K562 (cell line): ENCODE results near the gene B4GALNT3. TPM values are rescaled to one million over a fixed set of nuclear protein-coding genes. Genes with fewer than 3 reads are reported as not detected.

Source experiments
- ATAC-seq: fragments of 200-7000 bp; cut with Tn5 transposase; 3 replicates; pipeline ENCODE4 v1.9.1; 2020; ENCODE audit warnings: moderate library complexity
- BruUV-seq: library from RNA; stranded (reverse); fragments of 400-500 nt; replicated peaks from 2 replicates; lab custom pipeline; 2021; lab: Mats Ljungman, UMichigan
- CTCF ChIA-PET: fragments of 300-600 bp; formaldehyde crosslinking; extraction: SDS; loops from one replicate; lab custom pipeline; 2021; ENCODE audit warnings: low intra/inter-chr PET ratio; lab: Yijun Ruan, JAX
- POLR2A ChIA-PET: fragments of 300-600, 350-650 bp; sonication (Branson Sonifier 250); formaldehyde crosslinking; extraction: SDS; loops from one replicate; lab custom pipeline; 2021; ENCODE audit warnings: antibody characterized with exemption, inconsistent platforms; lab: Yijun Ruan, JAX
- DNase-seq, 4 experiments: peaks; one replicate each; pipeline versions ENCODE4 v3.0.0 to v3.0.0-alpha.2; 2011 to 2018; ENCODE audit warnings: low spot score in 3 of 4, mixed read lengths in 3 of 4; ENCODE audit errors: extremely low read depth in 1 of 4
- FAIRE-seq: peaks from 2 replicates; lab custom pipeline; 2011; peaks lifted over from hg19 to GRCh38; lab: Jason Lieb, UNC
- H2AFZ ChIP-seq: 2 replicates; pipeline ENCODE4 v1.6.0; 2011; ENCODE audit warnings: low read depth, low read length, control low read depth, inconsistent platforms
- H3K27ac ChIP-seq: fragments of 200-600 bp; 3 replicates; pipeline ENCODE4 v1.8.0; 2011; ENCODE audit warnings: low read depth, mild to moderate bottlenecking, control low read depth, inconsistent platforms, low read length, moderate library complexity, mixed read lengths; ENCODE audit errors: extremely low read depth
- H3K27me3 ChIP-seq, 2 experiments: fragments of 300-600 bp in 1 of 2; 2 replicates in 1 of 2; 3 replicates in 1 of 2; pipeline versions ENCODE4 v1.6.0 to v1.8.0; 2011; ENCODE audit warnings: inconsistent platforms in 2 of 2, low read length in 2 of 2, mild to moderate bottlenecking in 1 of 2, mixed read lengths in 1 of 2, moderate library complexity in 1 of 2; ENCODE audit not compliant: control insufficient read depth in 2 of 2, insufficient read depth in 2 of 2
- H3K36me3 ChIP-seq: fragments of 300-600 bp; 3 replicates; pipeline ENCODE4 v1.8.0; 2011; ENCODE audit warnings: mild to moderate bottlenecking, low read length, inconsistent platforms; ENCODE audit not compliant: control insufficient read depth, insufficient read depth
- H3K4me1 ChIP-seq, 2 experiments: fragments of 200-600 bp in 1 of 2; replicated peaks in 1 of 2; 2 replicates in 1 of 2; 3 replicates in 1 of 2; pipeline versions ENCODE4 v1.5.1 to v1.8.0; 2011; ENCODE audit warnings: inconsistent platforms in 2 of 2, low read length in 2 of 2, mild to moderate bottlenecking in 1 of 2, mixed read lengths in 1 of 2, moderate library complexity in 1 of 2; ENCODE audit not compliant: control insufficient read depth in 2 of 2, insufficient read depth in 2 of 2
- H3K4me2 ChIP-seq: 2 replicates; pipeline ENCODE4 v1.6.1; 2011; ENCODE audit warnings: low read length, control low read depth, inconsistent platforms, mixed read lengths; ENCODE audit not compliant: insufficient read depth
- H3K4me3 ChIP-seq: fragments of 200-600 bp; sonication (generic), shearing (Covaris generic); 2 replicates; pipeline ENCODE4 v1.5.1; 2016; ENCODE audit warnings: control low read depth, inconsistent platforms
- H3K79me2 ChIP-seq: fragments of 200-600 bp; 3 replicates; pipeline ENCODE4 v1.8.0; 2011; ENCODE audit warnings: low read length, inconsistent platforms; ENCODE audit not compliant: control insufficient read depth, insufficient read depth
- H3K9ac ChIP-seq, 2 experiments: 2 replicates each; pipeline versions ENCODE4 v1.6.0 to v1.6.1; 2011; ENCODE audit warnings: low read depth in 2 of 2, low read length in 2 of 2, control low read depth in 1 of 2, inconsistent platforms in 1 of 2, mild to moderate bottlenecking in 1 of 2, mixed read lengths in 1 of 2; ENCODE audit not compliant: insufficient read depth in 1 of 2
- H3K9me1 ChIP-seq: one replicate; pipeline ENCODE4 v1.6.0; 2011; ENCODE audit warnings: inconsistent platforms, mild to moderate bottlenecking, low read length, moderate library complexity; ENCODE audit not compliant: control insufficient read depth, insufficient read depth
- H3K9me3 ChIP-seq: replicated peaks from 2 replicates; pipeline ENCODE4 v1.5.1; 2011; ENCODE audit warnings: low read depth, low read length, inconsistent platforms; ENCODE audit not compliant: control insufficient read depth, insufficient read depth
- H4K20me1 ChIP-seq: replicated peaks from 2 replicates; pipeline ENCODE4 v1.6.1; 2011; ENCODE audit warnings: low read length, inconsistent platforms, mixed read lengths; ENCODE audit not compliant: control insufficient read depth, insufficient read depth
- ADNP ChIP-seq: fragments of 200-800 bp; sonication (Bioruptor generic); IDR thresholded peaks from 2 replicates; pipeline ENCODE4 v1.6.1; 2016; ENCODE audit warnings: missing genetic modification characterization, missing compliant biosample characterization
- FOXP1 ChIP-seq: sonication (generic); formaldehyde crosslinking; IDR thresholded peaks from 2 replicates; pipeline ENCODE4 v1.8.0; 2022; ENCODE audit warnings: mild to moderate bottlenecking, missing genetic modification reagents
- GMEB1 ChIP-seq: fragments of 250-450 bp; sonication (Bioruptor Pico); IDR thresholded peaks from 2 replicates; pipeline ENCODE4 v1.4.0; 2020; ENCODE audit warnings: mild to moderate bottlenecking
- ID3 ChIP-seq, 2 experiments: fragments of 250-450 bp in 1 of 2; fragments of 450-650 bp in 1 of 2; sonication (Bioruptor Pico) in 1 of 2; IDR thresholded peaks; 2 replicates each; pipeline versions ENCODE4 v1.6.1 to v1.8.0; 2016 to 2021; ENCODE audit warnings: mild to moderate bottlenecking in 2 of 2, moderate library complexity in 2 of 2, missing compliant biosample characterization in 1 of 2, missing genetic modification characterization in 1 of 2
- NFATC3 ChIP-seq: fragments of 450-650 bp; IDR thresholded peaks from 2 replicates; pipeline ENCODE4 v1.6.1; 2017; ENCODE audit warnings: mild to moderate bottlenecking
- POLR2G ChIP-seq: fragments of 200-400 bp; formaldehyde crosslinking; IDR thresholded peaks from 2 replicates; pipeline ENCODE4 v1.6.1; 2017; ENCODE audit warnings: low read depth, mild to moderate bottlenecking, antibody characterized with exemption, low read length, moderate library complexity
- SMARCE1 ChIP-seq: fragments of 450-650 bp; IDR thresholded peaks from 2 replicates; pipeline ENCODE4 v1.7.1; 2016; ENCODE audit warnings: mild to moderate bottlenecking
- ZBTB17 ChIP-seq: fragments of 450-650 bp; formaldehyde crosslinking; IDR thresholded peaks from 2 replicates; pipeline ENCODE4 v1.4.0; 2020; ENCODE audit warnings: mild to moderate bottlenecking
- ZBTB49 ChIP-seq: sonication (generic); formaldehyde crosslinking; IDR thresholded peaks from 2 replicates; pipeline ENCODE4 v1.8.0; 2022; ENCODE audit warnings: missing genetic modification reagents, mild to moderate bottlenecking, borderline replicate concordance
- ZNF696 ChIP-seq: fragments of 250-450 bp; sonication (Bioruptor Pico); conservative IDR thresholded peaks from 2 replicates; pipeline ENCODE4 v1.4.0; 2020; ENCODE audit warnings: mild to moderate bottlenecking, moderate library complexity
- WGBS: fragments of 100-300 bp; shearing (Covaris generic); methylation state at CpG from one replicate; pipeline ENCODE4 v1.1.6; 2016; ENCODE audit warnings: low coverage, mixed read lengths; ENCODE audit not compliant: insufficient coverage; ENCODE audit errors: missing lambda C conversion rate; 5-methylcytosine and 5-hydroxymethylcytosine counted together
- in situ Hi-C: fragments of 300-500 bp; cut with MboI; formaldehyde crosslinking; loops from 4 replicates; pipeline ENCODE4 v1.15.0; 2018; ENCODE audit warnings: inconsistent platforms, mixed read lengths
- intact Hi-C: fragments of 100-400 bp; cut with micrococcal nuclease; formaldehyde crosslinking; loops from 2 replicates; pipeline ENCODE4 v1.14.2; 2022
- polyA plus RNA-seq, 8 experiments: library from polyadenylated mRNA; depleted of rRNA in 4 of 8; stranded (reverse) in 5 of 8; unstranded in 3 of 8; fragments of >200 nt; fragmentation: Nextera tagmentation in 2 of 8; fragmentation: Illumina TruSeq in 1 of 8; extraction: Ambion mirVana in 2 of 8; extraction: Trizol in 1 of 8; gene quantifications; 2 replicates each; pipeline versions ENCODE4 v1.2.1 to v1.2.3, GENCODE V29; 2011 to 2014; ENCODE audit warnings: inconsistent platforms in 1 of 8, missing spikeins in 1 of 8
- total RNA-seq, 7 experiments: library from RNA; depleted of rRNA in 6 of 7; stranded (reverse); fragments of >200 nt in 6 of 7; fragmentation: Illumina TruSeq in 2 of 7; extraction: Trizol in 2 of 7; gene quantifications; 2 replicates each; pipeline versions ENCODE4 v1.2.1 to v1.2.3, GENCODE V29; 2011 to 2021; ENCODE audit warnings: low replicate concordance in 1 of 7
- TF ChIP-seq, protein P1 (sequence below), 2 experiments: IDR thresholded peaks; 2 replicates each; pipeline ENCODE4 v1.6.1; 2011; ENCODE audit warnings: borderline replicate concordance in 1 of 2, control low read depth in 1 of 2, low read depth in 1 of 2, low read length in 1 of 2, mild to moderate bottlenecking in 1 of 2, mixed read lengths in 1 of 2, moderate library complexity in 1 of 2; ENCODE audit not compliant: insufficient read depth in 1 of 2, insufficient read length in 1 of 2, poor library complexity in 1 of 2, severe bottlenecking in 1 of 2; ENCODE audit errors: extremely low read depth in 1 of 2
- TF ChIP-seq, protein P2 (sequence below): fragments of 250-450 bp; sonication (Bioruptor Pico); IDR thresholded peaks from 2 replicates; pipeline ENCODE4 v1.5.0; 2021

The B4GALNT3 gene
- total and polyA plus RNA-seq, 9 of the 15 experiments (the other 6 are each of a cell fraction or from before 2014, with no cell fraction given), result 0.04 to 0.36 (median 0.10) TPM; not detected in 6

GRCh38 chr12:553216-554000 lies 93.7 kb downstream of the B4GALNT3 start:
- intact Hi-C loops, result no loop called here
- Histone ChIP-seq H3K4me1 (peaks cover 0 to 11% of the 10 kb centered on the region in 2 experiments; a peak in 2 of 5 replicates), H3K9me1 (no peaks in the 10 kb centered on the region), H3K79me2 (no peaks in the 10 kb centered on the region), H3K9me3 (no peaks in the 10 kb centered on the region), H3K27me3 (peaks cover 2 to 69% of the 10 kb centered on the region in 2 experiments; a peak in 4 of 5 replicates), H3K27ac (no peak overlapping the region), H3K4me2 (no peak overlapping the region), H3K4me3 (no peak overlapping the region), H4K20me1 (peaks cover 3% of the 10 kb centered on the region; the same call in 1 of the 2 replicates), H3K9ac (no peak overlapping the region; a peak in 1 of 4 replicates), H3K36me3 (no peaks in the 10 kb centered on the region), H2AFZ (no peak overlapping the region)
- in situ Hi-C loops, result loop anchor here (25.0 kb wide), 1 partner anchor 1034 kb away; the partner anchor contains the start of gene FBXL14
- BruUV-seq, result no TSS peak
- no peak for FAIRE-seq
- 20% methylated on average over 7 of the region's 23 CpGs for WGBS
- POLR2A ChIA-PET, result interaction anchor here (0.6 kb wide), 1 partner anchor 459 kb away, joined by 3 read pairs; no protein-coding TSS in a partner anchor
- CTCF ChIA-PET, result no interaction called here
- DNase-seq, result no peak
- ATAC-seq, result no peak
- TF ChIP-seq, protein P1, sequence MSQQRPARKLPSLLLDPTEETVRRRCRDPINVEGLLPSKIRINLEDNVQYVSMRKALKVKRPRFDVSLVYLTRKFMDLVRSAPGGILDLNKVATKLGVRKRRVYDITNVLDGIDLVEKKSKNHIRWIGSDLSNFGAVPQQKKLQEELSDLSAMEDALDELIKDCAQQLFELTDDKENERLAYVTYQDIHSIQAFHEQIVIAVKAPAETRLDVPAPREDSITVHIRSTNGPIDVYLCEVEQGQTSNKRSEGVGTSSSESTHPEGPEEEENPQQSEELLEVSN (IDR thresholded peaks at IDR 0.05; ENCODE audit: borderline replicate concordance in 1 of 2, extremely low read depth in 1 of 2, insufficient read depth in 1 of 2, insufficient read length in 1 of 2, low read depth in 1 of 2, low read length in 1 of 2, poor library complexity in 1 of 2, severe bottlenecking in 1 of 2), result no peak
- TF ChIP-seq ID3 (CRISPR knock-in tag; IDR thresholded peaks at IDR 0.05), result no peak
- TF ChIP-seq ID3 (tag; IDR thresholded peaks at IDR 0.05), result no peak
- TF ChIP-seq ZBTB49 (CRISPR knock-in tag), result no peak
- no peak for TF ChIP-seq ZNF696 (CRISPR knock-in tag)
- TF ChIP-seq ADNP (tag), result no peak
- TF ChIP-seq NFATC3, result no peak
- no peak for TF ChIP-seq SMARCE1
- TF ChIP-seq GMEB1 (CRISPR knock-in tag), result no peak
- no peak for TF ChIP-seq FOXP1 (CRISPR knock-in tag)
- no peak for TF ChIP-seq POLR2G
- TF ChIP-seq, protein P2, sequence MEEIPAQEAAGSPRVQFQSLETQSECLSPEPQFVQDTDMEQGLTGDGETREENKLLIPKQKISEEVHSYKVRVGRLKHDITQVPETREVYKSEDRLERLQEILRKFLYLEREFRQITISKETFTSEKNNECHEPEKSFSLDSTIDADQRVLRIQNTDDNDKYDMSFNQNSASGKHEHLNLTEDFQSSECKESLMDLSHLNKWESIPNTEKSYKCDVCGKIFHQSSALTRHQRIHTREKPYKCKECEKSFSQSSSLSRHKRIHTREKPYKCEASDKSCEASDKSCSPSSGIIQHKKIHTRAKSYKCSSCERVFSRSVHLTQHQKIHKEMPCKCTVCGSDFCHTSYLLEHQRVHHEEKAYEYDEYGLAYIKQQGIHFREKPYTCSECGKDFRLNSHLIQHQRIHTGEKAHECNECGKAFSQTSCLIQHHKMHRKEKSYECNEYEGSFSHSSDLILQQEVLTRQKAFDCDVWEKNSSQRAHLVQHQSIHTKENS (CRISPR knock-in tag), result no peak
- no peak for TF ChIP-seq ZBTB17 (CRISPR knock-in tag)
